Panc1 (cell line): Measurements from ENCODE around the gene ZFHX3.

Experiments used
- CTCF ChIP-seq: fragments of 450-650 bp; IDR thresholded peaks from 2 replicates; pipeline ENCODE4 v1.5.1; 2017; ENCODE audit warnings: mild to moderate bottlenecking
- POLR2AphosphoS5 ChIP-seq: IDR thresholded peaks from 2 replicates; pipeline ENCODE4 v1.6.1; 2012; ENCODE audit warnings: mild to moderate bottlenecking, low read depth, low read length, moderate library complexity
- REST ChIP-seq, 2 experiments: IDR thresholded peaks; 2 replicates each; pipeline ENCODE4 v1.6.1; 2011 to 2012; ENCODE audit warnings: low read depth in 2 of 2, control low read depth in 1 of 2, low read length in 1 of 2, mild to moderate bottlenecking in 1 of 2, moderate library complexity in 1 of 2; ENCODE audit not compliant: insufficient read depth in 1 of 2
- SIN3A ChIP-seq: IDR thresholded peaks from 2 replicates; pipeline ENCODE4 v1.6.1; 2012; ENCODE audit warnings: low read depth, mild to moderate bottlenecking, low read length, moderate library complexity, borderline replicate concordance; ENCODE audit not compliant: insufficient read depth
- TCF7L2 ChIP-seq: IDR thresholded peaks from 2 replicates; pipeline ENCODE4 v1.6.1; 2011; ENCODE audit warnings: mild to moderate bottlenecking, low read depth, low read length, inconsistent platforms

GRCh38 chr16:72873853-72874252 lies 174.1 kb downstream of the ZFHX3 start:
- no peak for TF ChIP-seq CTCF
- no peak for TF ChIP-seq POLR2AphosphoS5
- TF ChIP-seq REST (IDR thresholded peaks at IDR 0.05; ENCODE audit: insufficient read depth in 1 of 2, low read depth in 2 of 2, low read length in 1 of 2): no peak
- no peak for TF ChIP-seq TCF7L2
- TF ChIP-seq SIN3A: no peak
